Measurements from ENCODE around the gene MX2.

DNA sequence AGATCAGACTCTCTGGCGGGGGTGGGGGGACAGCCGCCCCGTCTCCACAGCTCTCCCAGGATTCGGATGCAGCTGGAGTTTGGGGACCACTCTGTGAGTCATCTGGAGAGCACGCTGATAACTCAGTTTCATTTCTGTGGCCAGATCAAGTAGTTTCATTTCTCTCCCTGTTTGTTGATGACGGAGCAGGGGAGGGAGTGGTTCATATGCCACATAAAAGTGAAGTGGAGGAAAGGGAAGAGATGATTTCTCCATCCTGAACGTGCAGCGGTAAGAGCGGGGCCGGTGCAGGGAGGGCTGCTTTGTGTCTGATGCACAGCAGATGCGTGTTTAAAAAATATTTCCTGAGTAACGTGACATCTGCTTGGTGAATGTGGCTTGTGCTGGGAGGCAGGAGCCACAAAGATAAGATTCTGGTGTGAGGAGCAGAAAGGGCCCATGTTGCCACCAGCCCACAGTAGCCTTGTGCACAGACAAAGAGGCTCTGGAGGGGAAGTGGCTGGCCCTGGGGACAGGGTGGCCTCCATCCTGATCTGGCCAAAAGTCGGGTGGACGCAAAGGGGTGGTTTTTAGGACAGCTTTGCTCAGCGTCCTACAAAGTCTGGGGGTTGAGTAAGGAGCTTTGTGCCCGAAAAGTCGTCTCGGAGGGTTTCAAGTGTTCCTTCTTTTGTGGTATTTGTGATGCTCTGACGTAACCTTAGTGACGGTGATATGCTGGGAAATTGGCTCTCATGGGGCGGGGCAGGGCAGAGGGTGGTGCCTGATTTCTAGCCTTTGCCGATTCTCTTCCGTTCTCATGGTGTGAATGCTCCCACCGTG lies at the start of gene MX2:
- TF ChIP-seq ZNF335 (tag by site-specific recombination; conservative IDR thresholded peaks at IDR 0.05) = no peak
- TF ChIP-seq, protein P1, sequence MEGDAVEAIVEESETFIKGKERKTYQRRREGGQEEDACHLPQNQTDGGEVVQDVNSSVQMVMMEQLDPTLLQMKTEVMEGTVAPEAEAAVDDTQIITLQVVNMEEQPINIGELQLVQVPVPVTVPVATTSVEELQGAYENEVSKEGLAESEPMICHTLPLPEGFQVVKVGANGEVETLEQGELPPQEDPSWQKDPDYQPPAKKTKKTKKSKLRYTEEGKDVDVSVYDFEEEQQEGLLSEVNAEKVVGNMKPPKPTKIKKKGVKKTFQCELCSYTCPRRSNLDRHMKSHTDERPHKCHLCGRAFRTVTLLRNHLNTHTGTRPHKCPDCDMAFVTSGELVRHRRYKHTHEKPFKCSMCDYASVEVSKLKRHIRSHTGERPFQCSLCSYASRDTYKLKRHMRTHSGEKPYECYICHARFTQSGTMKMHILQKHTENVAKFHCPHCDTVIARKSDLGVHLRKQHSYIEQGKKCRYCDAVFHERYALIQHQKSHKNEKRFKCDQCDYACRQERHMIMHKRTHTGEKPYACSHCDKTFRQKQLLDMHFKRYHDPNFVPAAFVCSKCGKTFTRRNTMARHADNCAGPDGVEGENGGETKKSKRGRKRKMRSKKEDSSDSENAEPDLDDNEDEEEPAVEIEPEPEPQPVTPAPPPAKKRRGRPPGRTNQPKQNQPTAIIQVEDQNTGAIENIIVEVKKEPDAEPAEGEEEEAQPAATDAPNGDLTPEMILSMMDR (tag by site-specific recombination; IDR thresholded peaks at IDR 0.05) = no peak
- TF ChIP-seq BCL11B (tag by site-specific recombination; IDR thresholded peaks at IDR 0.05; ENCODE audit: low read depth) = no peak
- no peak for TF ChIP-seq ZNF324 (tag by site-specific recombination; IDR thresholded peaks at IDR 0.05)
- no peak for TF ChIP-seq ZNF473 (tag by site-specific recombination; IDR thresholded peaks at IDR 0.05)
- no peak for TF ChIP-seq BCL11A (tag by site-specific recombination; IDR thresholded peaks at IDR 0.05; ENCODE audit: low read depth)
- no peak for TF ChIP-seq ZSCAN30 (tag by site-specific recombination; IDR thresholded peaks at IDR 0.05)
